Cardiac ventricle fibroblast (primary cell): Measurements from ENCODE around the gene FAM168A. TPM values are rescaled to one million over a fixed set of nuclear protein-coding genes. Genes with fewer than 3 reads are reported as not detected.

ENCODE experiments used
- total RNA-seq: library from RNA; depleted of rRNA; stranded (reverse); fragments of >200 nt; gene quantifications from 2 replicates; pipeline ENCODE4 v1.2.3, GENCODE V29; 2015

FAM168A gene, protein sequence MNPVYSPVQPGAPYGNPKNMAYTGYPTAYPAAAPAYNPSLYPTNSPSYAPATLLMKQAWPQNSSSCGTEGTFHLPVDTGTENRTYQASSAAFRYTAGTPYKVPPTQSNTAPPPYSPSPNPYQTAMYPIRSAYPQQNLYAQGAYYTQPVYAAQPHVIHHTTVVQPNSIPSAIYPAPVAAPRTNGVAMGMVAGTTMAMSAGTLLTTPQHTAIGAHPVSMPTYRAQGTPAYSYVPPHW
- 25.0 and 29.2 TPM in 2 replicates for total RNA-seq

DNA sequence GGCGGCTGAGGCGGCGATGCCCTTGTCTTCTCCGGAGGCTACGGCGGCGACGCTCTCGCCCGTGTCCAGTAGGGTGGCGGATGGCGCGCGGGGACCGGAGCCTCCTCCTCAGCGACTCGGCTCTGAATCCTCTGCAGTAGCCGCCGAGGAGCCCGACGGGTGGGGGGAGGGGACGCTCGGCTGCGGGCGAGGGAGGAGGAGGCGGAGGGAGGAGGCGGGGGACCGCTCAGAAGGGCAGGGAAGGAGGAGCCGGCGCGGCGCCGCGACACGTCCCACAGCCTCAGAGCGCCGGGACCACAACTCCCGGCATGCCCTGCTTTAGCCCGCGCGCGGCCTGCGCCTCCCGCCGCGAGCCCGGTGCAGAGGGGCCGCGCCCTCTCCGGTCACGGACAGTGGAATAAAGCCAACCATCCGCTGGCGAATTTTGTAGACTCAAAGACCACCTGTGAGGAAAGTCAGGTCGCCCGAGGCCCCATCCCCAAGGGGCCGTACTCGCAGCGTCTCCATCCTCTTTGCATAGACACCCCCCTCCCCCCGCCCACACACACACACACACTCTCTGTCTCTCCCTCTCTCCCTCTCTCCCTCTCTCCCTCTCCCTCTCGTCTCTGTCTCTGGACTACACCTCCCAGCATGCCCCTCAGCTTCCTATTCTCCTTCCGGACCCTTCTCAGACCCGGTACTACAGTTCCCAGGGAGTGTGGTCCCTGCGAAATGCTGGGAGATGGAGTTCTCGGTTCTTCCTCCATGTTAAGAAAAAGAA lies at the start of gene FAM168A:
TSS of gene FAM168A (minus strand) at position 157 of the 763 bp plus-strand sequence. CDS start 129,638 bp downstream, outside the sequence.

DNA sequence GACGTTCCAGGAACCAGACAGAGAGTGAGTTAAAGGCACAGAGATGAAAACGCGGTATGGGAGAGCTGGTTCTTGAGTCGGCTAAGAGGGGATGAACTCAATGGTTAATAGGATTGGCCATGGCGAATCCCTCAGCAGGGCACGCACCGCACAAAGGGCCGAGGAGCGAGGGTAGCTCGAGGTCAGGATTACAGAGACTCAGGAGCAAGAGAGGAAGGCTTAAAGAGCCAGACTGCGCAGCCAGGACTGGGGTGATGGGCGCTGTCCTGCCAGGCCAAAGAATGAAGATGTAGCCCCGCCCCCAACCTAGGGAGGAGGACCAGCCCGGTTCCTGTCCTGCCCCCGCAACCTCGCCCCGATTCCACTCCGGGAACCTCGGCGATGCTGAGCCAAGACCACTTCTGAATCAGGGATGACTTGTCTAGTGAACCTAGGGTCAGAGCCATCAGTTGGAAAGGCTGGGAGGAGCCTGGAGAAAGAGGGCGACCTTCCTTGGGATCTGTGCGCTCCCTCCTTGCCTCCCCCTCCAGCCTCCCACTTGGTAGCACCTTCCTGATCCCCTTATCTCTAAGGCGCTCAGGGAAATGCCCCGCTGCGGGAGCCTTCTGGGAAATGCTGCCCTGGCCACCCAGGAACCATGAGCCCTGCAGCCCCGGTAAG lies 48.2 kb upstream of the FAM168A start, which contains the start of gene PLEKHB1:
TSS of gene PLEKHB1 (plus strand) at position 610 of the 660 bp plus-strand sequence. CDS start at position 638, 28 bp downstream.

DNA sequence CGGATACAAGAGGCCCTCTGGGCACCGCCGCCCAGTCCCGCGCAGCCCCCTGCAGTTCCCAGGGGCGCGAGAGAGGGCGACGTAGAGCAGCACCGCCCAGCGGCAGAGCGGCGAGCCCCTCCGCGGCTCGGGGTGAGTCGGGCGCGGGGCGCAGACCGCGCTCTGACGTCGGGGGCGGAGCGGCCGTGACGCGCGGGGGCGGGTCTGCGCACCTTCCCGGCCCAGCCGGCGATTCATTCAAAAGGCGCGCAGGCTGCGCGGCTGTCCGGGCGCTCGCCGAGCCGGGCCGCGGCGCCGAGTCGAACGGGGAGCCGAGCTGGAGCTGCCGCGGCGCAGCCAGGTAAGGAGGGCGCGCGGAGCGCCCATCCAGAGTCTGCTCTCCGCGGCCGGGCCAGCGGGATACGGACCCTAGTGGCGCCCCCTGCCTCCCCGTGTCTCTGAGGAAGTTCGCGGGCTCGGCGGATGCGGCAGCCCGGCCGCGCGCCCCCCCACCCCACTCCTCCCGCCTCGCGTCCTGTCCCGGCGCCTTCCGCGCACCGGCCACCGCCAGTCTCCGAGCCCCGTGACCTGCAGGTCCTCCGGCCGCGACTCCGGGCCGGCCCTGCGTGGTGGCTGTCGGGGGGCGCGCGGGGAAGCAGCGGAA lies 221.6 kb downstream of the FAM168A start, which contains the start of gene RELT:
TSS of gene RELT (plus strand) at position 240 of the 643 bp plus-strand sequence. CDS start 12,738 bp downstream, outside the sequence.

Other genes with a start within 250 kb of the FAM168A start
- gene RELT, start 221.7 kb downstream of the FAM168A start, total RNA-seq, result 1.00 and 1.3 TPM in 2 replicates
- 0.62 and 5.6 TPM in 2 replicates for gene PLEKHB1, start 48.5 kb upstream of the FAM168A start, total RNA-seq
- 109 and 115 TPM in 2 replicates for gene RAB6A, start 163.0 kb upstream of the FAM168A start, total RNA-seq
- gene MRPL48, start 189.8 kb upstream of the FAM168A start, total RNA-seq, result 17.5 and 25.1 TPM in 2 replicates